Large intestine (tissue), 3 donors: ENCODE measurements around the gene PLEKHA3. TPM values are rescaled to one million over a fixed set of nuclear protein-coding genes. Genes with fewer than 3 reads are reported as not detected.

Source experiments
- DNase-seq, 2 donors: peaks; one replicate each; pipeline versions ENCODE4 v3.0.0 to v3.0.0-alpha.2; 2013
- H3K27ac ChIP-seq: one replicate; pipeline ENCODE4 v1.5.1; 2013; ENCODE audit warnings: low read length
- H3K27me3 ChIP-seq: 2 replicates; pipeline ENCODE4 v1.6.1; 2013; ENCODE audit warnings: low read length; ENCODE audit not compliant: control insufficient read depth, insufficient read depth
- H3K36me3 ChIP-seq: 2 replicates; pipeline ENCODE4 v1.6.1; 2013; ENCODE audit warnings: low read length; ENCODE audit not compliant: control insufficient read depth, insufficient read depth
- H3K4me1 ChIP-seq: one replicate; pipeline ENCODE4 v1.6.1; 2013; ENCODE audit warnings: low read length; ENCODE audit not compliant: control insufficient read depth, insufficient read depth
- H3K4me3 ChIP-seq: one replicate; pipeline ENCODE4 v1.5.1; 2013; ENCODE audit warnings: low read length
- H3K9me3 ChIP-seq: one replicate; pipeline ENCODE4 v1.6.1; 2013; ENCODE audit warnings: mild to moderate bottlenecking, low read depth, low read length, moderate library complexity; ENCODE audit not compliant: control insufficient read depth
- WGBS: methylation state at CpG from one replicate; pipeline ENCODE4 v1.1.5; 2013; ENCODE audit warnings: low lambda C conversion rate; ENCODE audit not compliant: insufficient coverage; 5-methylcytosine and 5-hydroxymethylcytosine counted together
- polyA plus RNA-seq: library from polyadenylated mRNA; unstranded; fragments of 120-200 nt; gene quantifications from one replicate; pipeline ENCODE4 v1.2.1, GENCODE V29; 2013

Gene PLEKHA3
- polyA plus RNA-seq, 1 donor = 12.9 TPM

DNA sequence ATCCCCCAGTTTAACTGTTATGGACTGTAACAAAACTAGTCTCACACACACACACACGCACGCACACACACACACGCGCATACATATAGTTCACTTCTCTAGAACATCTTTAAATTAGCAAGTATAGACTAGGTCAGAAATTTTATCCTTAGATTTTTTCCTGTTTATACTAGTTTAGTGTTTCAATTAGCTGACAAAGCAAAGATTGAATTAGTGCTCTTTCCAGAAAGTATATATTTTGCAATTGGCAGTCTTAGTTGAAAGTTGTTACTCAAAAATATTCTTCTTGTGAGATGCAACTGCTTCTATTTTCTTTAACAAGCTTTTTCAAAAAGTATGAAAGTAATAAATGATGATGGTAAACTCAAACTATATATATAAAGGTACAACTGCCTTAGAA is 22.5 kb downstream of the PLEKHA3 start:
- no peak overlapping the region for H3K27ac ChIP-seq
- no peaks in the 10 kb centered on the region for H3K27me3 ChIP-seq
- WGBS = 80% methylated on average over 2 of the region's 4 CpGs
- no peak for DNase-seq
- no peak overlapping the region for H3K4me3 ChIP-seq
- no peaks in the 10 kb centered on the region for H3K4me1 ChIP-seq
- no peaks in the 10 kb centered on the region for H3K9me3 ChIP-seq
- H3K36me3 ChIP-seq = peaks cover 38% of the 10 kb centered on the region

DNA sequence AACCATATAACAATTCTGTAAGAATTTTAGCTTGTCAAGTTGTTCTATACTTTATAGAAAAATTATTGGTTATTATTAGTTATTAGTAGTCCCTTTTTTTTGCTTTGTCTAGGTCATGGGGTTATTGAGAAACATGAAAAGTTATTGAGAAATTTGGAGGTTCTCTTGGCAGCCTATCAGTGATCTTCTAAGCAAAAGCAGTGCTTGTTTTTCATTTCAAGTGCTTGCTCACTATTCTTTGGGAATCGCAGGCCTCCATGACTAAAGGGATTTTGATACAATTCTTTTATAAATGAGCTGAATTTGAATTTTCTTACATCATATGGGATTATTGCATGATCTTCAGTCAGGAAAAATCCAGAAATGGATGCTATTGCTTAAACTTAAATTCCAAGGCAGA is 25.8 kb downstream of the PLEKHA3 start:
- Histone ChIP-seq H3K27ac (no peak overlapping the region), H3K4me1 (no peaks in the 10 kb centered on the region), H3K36me3 (peaks cover 27% of the 10 kb centered on the region), H3K9me3 (no peaks in the 10 kb centered on the region), H3K27me3 (no peaks in the 10 kb centered on the region), H3K4me3 (no peak overlapping the region)
- DNase-seq = no peak
- 100% methylated on average over 1 of the region's 1 CpG for WGBS

DNA sequence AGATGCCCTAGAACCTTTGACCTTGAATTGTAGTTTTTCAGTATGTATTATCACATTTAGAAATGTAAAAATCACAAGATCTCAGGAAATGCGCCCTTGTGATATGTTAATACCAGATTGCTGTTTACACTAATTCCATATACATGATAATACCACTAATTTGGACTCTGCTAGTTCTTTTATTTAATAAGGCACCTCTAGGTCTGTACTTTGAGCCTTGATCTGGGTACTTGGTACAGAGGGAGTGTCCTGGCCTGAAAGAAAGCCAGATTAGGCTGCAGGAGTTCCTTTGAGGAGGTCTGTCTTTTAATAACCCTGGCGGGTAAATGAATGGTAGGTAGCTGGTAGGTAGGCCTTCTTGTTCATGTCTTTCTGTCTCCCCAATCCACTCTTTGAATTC is 26.3 kb downstream of the PLEKHA3 start:
- Histone ChIP-seq H3K9me3 (no peaks in the 10 kb centered on the region), H3K36me3 (peaks cover 24% of the 10 kb centered on the region), H3K27me3 (no peaks in the 10 kb centered on the region), H3K4me3 (no peak overlapping the region), H3K27ac (no peak overlapping the region), H3K4me1 (no peaks in the 10 kb centered on the region)
- peak in 1 of 2 donors; percentile 49 for DNase-seq
- WGBS = 33% methylated on average over 1 of the region's 2 CpGs

DNA sequence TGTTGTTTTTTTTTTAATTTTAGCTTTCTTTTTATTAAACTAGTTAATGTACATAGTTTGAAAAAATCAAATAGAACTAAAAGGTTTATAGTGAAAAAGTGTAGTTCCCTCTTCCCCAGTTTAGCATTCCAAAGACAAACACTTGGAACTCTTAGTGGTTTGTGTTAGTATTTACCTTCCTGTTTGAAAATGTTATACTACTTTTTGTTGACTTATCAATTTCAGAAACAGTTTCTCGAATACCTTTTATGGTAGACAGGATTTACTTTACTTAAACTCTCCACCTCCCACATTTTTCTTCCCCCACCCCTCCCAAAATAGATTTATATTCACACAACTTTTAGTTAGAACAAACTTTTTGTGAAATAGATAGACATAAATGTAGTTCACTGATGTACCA is 26.7 kb downstream of the PLEKHA3 start:
- 75% methylated on average over 1 of the region's 1 CpG for WGBS
- no peaks in the 10 kb centered on the region for H3K27me3 ChIP-seq
- no peak overlapping the region for H3K4me3 ChIP-seq
- DNase-seq = no peak
- no peak overlapping the region for H3K27ac ChIP-seq
- peaks cover 24% of the 10 kb centered on the region for H3K36me3 ChIP-seq
- no peaks in the 10 kb centered on the region for H3K9me3 ChIP-seq
- no peaks in the 10 kb centered on the region for H3K4me1 ChIP-seq

DNA sequence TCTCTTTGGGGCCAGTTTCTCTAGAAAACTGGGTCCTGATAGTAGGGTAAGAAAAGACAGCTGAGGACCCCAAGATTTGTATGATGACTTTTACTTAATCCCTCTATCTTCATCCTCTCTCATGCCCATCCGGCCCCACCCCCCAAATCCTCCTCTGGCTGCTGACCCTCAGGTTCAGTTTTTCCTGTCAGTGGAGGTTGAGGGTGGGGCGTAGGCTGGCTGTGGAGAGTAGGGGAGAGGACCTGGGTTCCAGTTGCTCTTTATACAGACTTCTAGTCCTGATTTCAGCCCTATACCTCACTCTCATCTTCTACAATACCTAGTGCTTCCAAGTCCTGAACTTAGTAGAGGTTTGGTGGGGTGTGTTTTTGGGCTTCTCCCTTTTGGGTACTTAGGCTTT is 28.4 kb downstream of the PLEKHA3 start:
- Histone ChIP-seq H3K27me3 (no peaks in the 10 kb centered on the region), H3K4me1 (no peaks in the 10 kb centered on the region), H3K27ac (no peak overlapping the region), H3K36me3 (peaks cover 23% of the 10 kb centered on the region), H3K4me3 (no peak overlapping the region), H3K9me3 (no peaks in the 10 kb centered on the region)
- DNase-seq = no peak
- WGBS = 100% methylated on average over 1 of the region's 2 CpGs

DNA sequence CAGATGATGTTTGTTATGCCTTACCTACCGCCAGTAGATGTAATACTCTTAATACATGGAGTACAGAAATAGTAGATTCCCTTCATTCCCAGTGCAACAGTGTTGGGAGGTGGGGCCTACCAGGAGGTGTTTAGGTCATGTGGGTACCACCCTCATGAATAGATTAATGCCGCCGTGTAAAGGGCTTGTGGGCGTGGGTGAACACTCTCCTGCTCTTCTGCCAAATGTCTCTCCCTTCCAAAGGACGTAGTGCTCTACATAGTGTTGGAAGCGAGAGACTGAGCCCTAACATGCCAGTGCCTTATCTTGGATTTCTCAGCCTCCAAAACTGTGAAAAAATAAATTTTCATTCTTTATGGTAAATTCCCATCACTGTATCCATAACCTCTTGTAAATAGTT is 30.1 kb downstream of the PLEKHA3 start:
- Histone ChIP-seq H3K27me3 (no peaks in the 10 kb centered on the region), H3K36me3 (peaks cover 26% of the 10 kb centered on the region), H3K9me3 (no peaks in the 10 kb centered on the region), H3K4me3 (no peak overlapping the region), H3K27ac (no peak overlapping the region), H3K4me1 (no peaks in the 10 kb centered on the region)
- WGBS = no CpG with 5 or more reads among the region's 6 CpGs
- no peak for DNase-seq

DNA sequence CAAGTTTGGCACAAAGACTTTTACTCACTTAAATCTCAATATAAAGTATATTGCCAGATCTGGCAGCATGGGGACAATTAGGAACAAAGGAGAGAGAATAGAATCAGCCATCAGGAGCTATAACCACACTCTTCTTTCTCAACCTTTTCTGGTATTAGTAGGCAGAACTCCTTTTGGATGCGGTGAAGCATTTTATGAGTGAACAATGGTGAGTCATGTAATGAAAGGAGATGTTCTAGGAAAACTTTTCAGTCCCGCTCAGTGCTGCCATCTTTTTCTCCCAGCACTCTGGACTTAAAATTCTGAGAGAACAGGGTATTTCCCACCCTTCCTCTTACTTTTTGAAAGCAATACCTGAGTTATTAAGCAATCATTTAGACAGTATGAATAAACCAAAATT is 32.2 kb downstream of the PLEKHA3 start:
- Histone ChIP-seq H3K4me3 (no peak overlapping the region), H3K27ac (no peak overlapping the region), H3K9me3 (no peaks in the 10 kb centered on the region), H3K27me3 (no peaks in the 10 kb centered on the region), H3K36me3 (peaks cover 26% of the 10 kb centered on the region), H3K4me1 (no peaks in the 10 kb centered on the region)
- no peak for DNase-seq
- WGBS = 100% methylated on average over 1 of the region's 2 CpGs

DNA sequence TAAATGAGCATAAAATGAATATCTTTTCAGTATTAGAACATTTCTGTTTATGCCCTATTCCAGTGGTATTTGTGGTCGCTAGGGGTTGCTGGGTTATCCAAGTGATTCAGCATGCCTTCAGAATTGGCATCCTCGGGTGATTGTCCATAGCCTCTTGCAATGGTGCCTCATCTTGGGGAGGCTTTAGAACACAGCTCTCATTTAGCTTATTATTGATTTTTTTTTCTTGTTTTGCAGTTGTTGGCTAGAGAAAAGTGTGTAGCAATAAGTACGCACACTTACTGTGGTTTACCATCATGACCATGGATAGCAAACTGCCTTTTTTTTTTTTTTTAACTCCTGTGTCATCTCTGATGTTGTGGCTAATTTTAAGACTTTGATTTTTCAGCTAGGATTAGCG is 33.6 kb downstream of the PLEKHA3 start:
- WGBS = 100% methylated on average over 2 of the region's 4 CpGs
- H3K36me3 ChIP-seq = peaks cover 30% of the 10 kb centered on the region
- H3K4me3 ChIP-seq = no peak overlapping the region
- no peaks in the 10 kb centered on the region for H3K27me3 ChIP-seq
- DNase-seq = no peak
- no peak overlapping the region for H3K27ac ChIP-seq
- H3K9me3 ChIP-seq = no peaks in the 10 kb centered on the region
- H3K4me1 ChIP-seq = no peaks in the 10 kb centered on the region

DNA sequence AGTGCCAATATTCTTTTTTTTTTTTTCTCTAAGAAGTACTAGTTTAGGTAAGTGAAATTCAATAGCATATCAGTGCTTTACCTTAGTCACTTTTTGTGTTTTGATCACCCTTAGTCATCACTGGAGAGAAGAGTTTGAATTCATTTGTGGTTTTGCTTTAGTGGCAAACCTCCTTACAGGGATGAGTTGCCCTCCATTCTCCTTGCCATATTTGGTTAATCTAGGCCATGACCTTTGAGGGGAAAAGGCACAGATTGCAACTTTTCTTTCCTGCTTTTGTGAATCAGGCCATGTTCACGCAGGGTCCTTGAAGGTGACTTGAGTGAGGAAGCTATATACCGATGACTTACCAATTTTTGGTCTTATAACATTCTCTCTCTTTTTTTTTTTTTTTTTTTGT is 34.4 kb downstream of the PLEKHA3 start:
- H3K4me1 ChIP-seq = no peaks in the 10 kb centered on the region
- H3K9me3 ChIP-seq = no peaks in the 10 kb centered on the region
- no peak overlapping the region for H3K4me3 ChIP-seq
- no CpG with 5 or more reads among the region's 2 CpGs for WGBS
- H3K27ac ChIP-seq = no peak overlapping the region
- peaks cover 27% of the 10 kb centered on the region for H3K36me3 ChIP-seq
- no peak for DNase-seq
- no peaks in the 10 kb centered on the region for H3K27me3 ChIP-seq

DNA sequence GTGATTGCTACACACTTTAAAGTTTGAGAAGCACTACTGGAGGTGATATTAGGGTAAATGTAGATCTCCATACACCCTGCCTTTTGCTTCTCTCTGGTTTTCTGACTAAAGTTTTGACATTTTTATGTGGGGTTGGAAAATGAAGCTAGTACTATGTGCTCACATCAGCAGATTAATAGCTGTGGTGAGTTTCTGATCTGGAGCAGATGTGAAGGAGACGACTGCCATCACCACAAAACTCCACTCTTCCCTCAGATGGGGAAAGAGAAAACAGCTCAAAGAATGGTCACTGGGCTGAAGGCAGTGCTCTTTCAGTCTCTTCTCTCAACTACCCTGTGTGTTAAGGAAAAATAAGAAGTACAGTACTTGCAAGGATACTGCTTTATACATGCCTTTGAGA is 37.2 kb downstream of the PLEKHA3 start:
- Histone ChIP-seq H3K4me3 (no peak overlapping the region), H3K27me3 (no peaks in the 10 kb centered on the region), H3K27ac (no peak overlapping the region), H3K9me3 (no peaks in the 10 kb centered on the region), H3K36me3 (peaks cover 22% of the 10 kb centered on the region), H3K4me1 (no peaks in the 10 kb centered on the region)
- WGBS = no CpG with 5 or more reads among the region's 1 CpG
- no peak for DNase-seq

DNA sequence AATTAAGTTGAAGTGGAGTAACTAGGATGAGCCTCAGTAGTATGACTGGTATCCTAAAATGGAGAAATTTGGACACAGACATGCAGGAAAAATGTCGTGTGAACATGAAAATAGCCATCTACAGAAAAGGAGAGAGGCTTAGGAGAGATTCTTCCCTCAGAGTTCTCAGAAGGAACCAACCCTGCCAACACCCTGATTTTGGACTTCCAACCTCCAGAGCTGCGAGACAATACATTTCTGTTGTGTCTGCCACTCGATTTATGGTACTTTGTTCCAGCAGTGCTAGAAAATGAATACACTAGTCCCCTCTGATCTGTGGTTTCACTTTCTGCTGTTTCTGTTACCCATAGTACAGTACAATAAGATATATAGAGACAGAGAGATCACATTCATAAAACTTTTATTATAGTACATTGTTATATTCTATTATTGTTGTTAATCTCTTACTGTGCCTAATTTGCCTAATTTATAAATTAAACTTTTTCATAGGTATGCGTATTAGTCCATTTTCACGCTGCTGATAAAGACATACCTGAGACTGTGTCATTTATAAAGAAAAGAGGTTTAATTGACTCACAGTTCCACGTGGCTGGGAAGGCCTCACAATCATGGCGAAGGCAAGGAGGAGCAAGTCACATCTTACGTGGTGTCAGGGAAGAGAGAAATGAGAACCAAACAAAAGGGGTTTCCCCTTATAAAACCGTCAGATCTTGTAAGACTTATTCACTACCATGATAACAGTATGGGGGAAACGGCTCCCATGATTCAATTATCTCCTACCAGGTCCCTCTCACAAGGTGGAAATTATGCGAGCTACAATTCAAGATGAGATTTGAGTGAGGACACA is 41.3 kb downstream of the PLEKHA3 start:
- Histone ChIP-seq H3K4me1 (peaks cover 3% of the 10 kb centered on the region), H3K4me3 (no peak overlapping the region), H3K27ac (no peak overlapping the region), H3K9me3 (no peaks in the 10 kb centered on the region), H3K36me3 (peaks cover 10% of the 10 kb centered on the region), H3K27me3 (no peaks in the 10 kb centered on the region)
- 100% methylated on average over 2 of the region's 11 CpGs for WGBS
- no peak for DNase-seq
